Kidney (tissue), 14 donors: Measurements from ENCODE around the gene BMF. TPM values are rescaled to one million over a fixed set of nuclear protein-coding genes. Genes with fewer than 3 reads are reported as not detected.

Experiments
- DNase-seq, 5 donors: peaks; one replicate each; pipeline ENCODE4 v3.0.0-alpha.2; 2013 to 2020
- FAIRE-seq: peaks from 2 replicates; lab custom pipeline; 2012; peaks lifted over from hg19 to GRCh38; lab: Jason Lieb, UNC
- H3K27ac ChIP-seq, 2 donors: one replicate each; pipeline ENCODE4 v1.7.0; 2013; ENCODE audit warnings: low read depth in 2 of 2, low read length in 2 of 2, inconsistent platforms in 1 of 2
- H3K27me3 ChIP-seq: one replicate; pipeline ENCODE4 v1.7.1; 2013; ENCODE audit warnings: low read length, inconsistent platforms; ENCODE audit not compliant: control insufficient read depth, insufficient read depth
- H3K36me3 ChIP-seq, 3 donors: one replicate each; pipeline versions ENCODE4 v1.7.0 to v1.7.1; 2013; ENCODE audit warnings: low read length in 3 of 3, control low read depth in 1 of 3, inconsistent platforms in 1 of 3; ENCODE audit not compliant: insufficient read depth in 3 of 3, control insufficient read depth in 2 of 3
- H3K4me1 ChIP-seq, 3 donors: one replicate each; pipeline versions ENCODE4 v1.7.0 to v1.7.1; 2013; ENCODE audit warnings: low read length in 3 of 3, inconsistent platforms in 1 of 3, low read depth in 1 of 3; ENCODE audit not compliant: control insufficient read depth in 2 of 3, insufficient read depth in 2 of 3
- H3K4me3 ChIP-seq, 3 donors: one replicate each; pipeline versions ENCODE4 v1.7.0 to v1.8.1; 2013; ENCODE audit warnings: low read length in 3 of 3, control low read depth in 1 of 3, inconsistent platforms in 1 of 3
- H3K9ac ChIP-seq, 3 donors: one replicate each; pipeline versions ENCODE4 v1.7.0 to v1.7.1; 2013; ENCODE audit warnings: low read length in 3 of 3, control low read depth in 1 of 3, inconsistent platforms in 1 of 3
- H3K9me3 ChIP-seq, 3 donors: one replicate each; pipeline versions ENCODE4 v1.7.0 to v1.7.1; 2013; ENCODE audit warnings: low read length in 3 of 3, control low read depth in 1 of 3, inconsistent platforms in 1 of 3; ENCODE audit not compliant: control insufficient read depth in 2 of 3, insufficient read depth in 1 of 3
- CTCF ChIP-seq: IDR thresholded peaks from 3 replicates; pipeline ENCODE4 v1.5.1; 2012; ENCODE audit warnings: mild to moderate bottlenecking, moderate library complexity, borderline replicate concordance; ENCODE audit not compliant: insufficient read depth; ENCODE audit errors: extremely low read depth
- intact Hi-C: fragments of 100-400 bp; cut with DNase I; formaldehyde crosslinking; loops from one replicate; pipeline ENCODE4 v1.11.1; 2022
- polyA plus RNA-seq: library from polyadenylated mRNA; stranded (reverse); fragments of 350-450 nt; fragmentation: Illumina TruSeq; extraction: RNeasy Lipid Tissue Mini Kit (QIAGEN cat#74804); gene quantifications from one replicate; pipeline ENCODE4 v1.2.3, GENCODE V29; 2014; ENCODE audit warnings: low read depth, low replicate concordance; ENCODE audit not compliant: insufficient read depth
- total RNA-seq: library from RNA; stranded (reverse); fragmentation: NEBNext Ultra II Directional; extraction: Animal tissue kit (Norgen Biotek cat#: 25700); gene quantifications from one replicate; pipeline ENCODE4 v1.2.1, GENCODE V29; 2021
- donor health status: control.
- donor health status: control.
- donor health status: control.
- donor health status: control.
- donor health status: control.
- donor health status: DM: yes; HTN: yes; CAD: no.
- donor health status: Normal renal cell carcinoma (clear cell type).

BMF gene
- total and polyA plus RNA-seq, 2 donors from 2014 or later: 3.6 to 19.7 TPM

GRCh38 chr15:40048926-40049475 is 59.7 kb downstream of the BMF start:
- Histone ChIP-seq H3K27ac (no peak overlapping the region), H3K4me3 (no peak overlapping the region), H3K9ac (no peak overlapping the region), H3K4me1 (peaks cover 3 to 28% (median 12%) of the 10 kb centered on the region in 3 donors), H3K27me3 (no peaks in the 10 kb centered on the region), H3K36me3 (no peaks in the 10 kb centered on the region), H3K9me3 (no peaks in the 10 kb centered on the region)
- intact Hi-C loops: loop anchor here (10.0 kb wide), 1 partner anchor 66 kb away; no protein-coding TSS in a partner anchor
- FAIRE-seq (no peak), DNase-seq (no peak)
- no peak for TF ChIP-seq CTCF

GRCh38 chr15:40048211-40048792 is 60.4 kb downstream of the BMF start:
- Histone ChIP-seq H3K27ac (no peak overlapping the region), H3K4me1 (peaks cover 3 to 28% (median 12%) of the 10 kb centered on the region in 3 donors), H3K9me3 (no peaks in the 10 kb centered on the region), H3K4me3 (no peak overlapping the region), H3K27me3 (no peaks in the 10 kb centered on the region), H3K36me3 (no peaks in the 10 kb centered on the region), H3K9ac (no peak overlapping the region)
- DNase-seq (no peak), FAIRE-seq (no peak)
- TF ChIP-seq CTCF: no peak
- intact Hi-C loops: loop anchor here (10.0 kb wide), 1 partner anchor 66 kb away; no protein-coding TSS in a partner anchor

GRCh38 chr15:40047415-40048210 is 61.1 kb downstream of the BMF start:
- H3K4me3 ChIP-seq: no peak overlapping the region
- no peaks in the 10 kb centered on the region for H3K9me3 ChIP-seq
- no peaks in the 10 kb centered on the region for H3K27me3 ChIP-seq
- H3K9ac ChIP-seq: no peak overlapping the region
- H3K4me1 ChIP-seq: peaks cover 3 to 28% (median 10%) of the 10 kb centered on the region in 3 donors
- TF ChIP-seq CTCF: no peak
- no peaks in the 10 kb centered on the region for H3K36me3 ChIP-seq
- H3K27ac ChIP-seq: peak overlapping the region in 1 of 2 donors; percentile 42
- DNase-seq (peak; percentile 65 to 92 (median 84)), FAIRE-seq (no peak)
- intact Hi-C loops: loop anchor here (10.0 kb wide), 1 partner anchor 67 kb away; no protein-coding TSS in a partner anchor
